Thoracic aorta (tissue), 2 donors: Measurements from ENCODE around the gene ABCC1. TPM values are rescaled to one million over a fixed set of nuclear protein-coding genes. Genes with fewer than 3 reads are reported as not detected.

Experiments used
- ATAC-seq: fragments of 150-250 bp; one replicate; pipeline ENCODE4 v1.8.0; 2017; ENCODE audit warnings: low read depth; ENCODE audit not compliant: insufficient number of reproducible peaks, low FRiP score
- DNase-seq: peaks from one replicate; pipeline ENCODE4 v3.0.0-alpha.2; 2020; ENCODE audit warnings: low spot score
- H3K27ac ChIP-seq, 2 donors: fragments of 200-600 bp; sonication (generic); 1 replicate in 1 of 2; 2 replicates in 1 of 2; pipeline ENCODE4 v1.5.1; 2016; ENCODE audit warnings: mild to moderate bottlenecking in 2 of 2, moderate library complexity in 2 of 2
- H3K27me3 ChIP-seq: fragments of 200-600 bp; sonication (generic); replicated peaks from 2 replicates; pipeline ENCODE4 v1.6.0; 2016; ENCODE audit warnings: mild to moderate bottlenecking; ENCODE audit not compliant: insufficient read depth
- H3K36me3 ChIP-seq: fragments of 200-600 bp; sonication (generic); one replicate; pipeline ENCODE4 v1.5.1; 2016
- H3K4me1 ChIP-seq, 2 donors: fragments of 200-600 bp; sonication (generic); 1 replicate in 1 of 2; 2 replicates in 1 of 2; pipeline versions ENCODE4 v1.5.1 to v1.6.0; 2016; ENCODE audit warnings: low read depth in 2 of 2, mild to moderate bottlenecking in 1 of 2; ENCODE audit not compliant: control insufficient read depth in 1 of 2
- H3K4me3 ChIP-seq: fragments of 200-600 bp; sonication (generic); 2 replicates; pipeline ENCODE4 v1.5.1; 2016; ENCODE audit warnings: mild to moderate bottlenecking
- H3K9me3 ChIP-seq: fragments of 200-600 bp; sonication (generic); 2 replicates; pipeline ENCODE4 v1.5.1; 2016
- total RNA-seq, 2 donors: library from RNA; depleted of rRNA; stranded (reverse); fragments of >200 nt; gene quantifications; one replicate each; pipeline versions ENCODE4 v1.1.0 to v1.2.3, GENCODE V29; 2016
- TF ChIP-seq, protein P1 (sequence below): fragments of 200-600 bp; sonication (generic); IDR thresholded peaks from one replicate; pipeline ENCODE4 v1.5.1; 2019; ENCODE audit warnings: antibody characterized with exemption

ABCC1 gene
- total RNA-seq, 2 donors from 2014 or later, result 89.2 to 94.9 TPM

DNA sequence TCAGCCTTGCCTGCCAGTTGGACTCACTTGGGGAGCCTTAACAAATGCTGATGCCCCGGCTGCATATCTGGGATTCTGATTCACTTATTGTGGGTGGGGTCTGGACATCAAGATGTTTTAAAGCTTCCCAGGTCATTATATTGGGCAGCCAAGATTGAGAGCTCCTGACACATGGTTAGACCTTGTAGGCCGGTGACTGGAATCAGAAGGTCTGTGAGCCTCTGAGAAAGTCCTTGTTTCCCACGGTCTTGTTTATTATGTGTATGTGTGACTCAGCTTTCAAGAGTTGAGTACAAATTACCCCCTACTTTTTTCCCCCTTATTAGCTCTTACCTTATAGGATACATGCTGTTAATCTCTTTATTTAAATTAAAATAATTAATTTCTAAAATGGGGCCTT is 103.5 kb downstream of the ABCC1 start:
- no peaks in the 10 kb centered on the region for H3K27me3 ChIP-seq
- no peak overlapping the region for H3K27ac ChIP-seq
- peaks cover 0 to 26% of the 10 kb centered on the region in 2 donors for H3K4me1 ChIP-seq
- H3K4me3 ChIP-seq, result no peak overlapping the region
- no peaks in the 10 kb centered on the region for H3K9me3 ChIP-seq
- H3K36me3 ChIP-seq, result peaks cover 59% of the 10 kb centered on the region
- TF ChIP-seq, protein P1, sequence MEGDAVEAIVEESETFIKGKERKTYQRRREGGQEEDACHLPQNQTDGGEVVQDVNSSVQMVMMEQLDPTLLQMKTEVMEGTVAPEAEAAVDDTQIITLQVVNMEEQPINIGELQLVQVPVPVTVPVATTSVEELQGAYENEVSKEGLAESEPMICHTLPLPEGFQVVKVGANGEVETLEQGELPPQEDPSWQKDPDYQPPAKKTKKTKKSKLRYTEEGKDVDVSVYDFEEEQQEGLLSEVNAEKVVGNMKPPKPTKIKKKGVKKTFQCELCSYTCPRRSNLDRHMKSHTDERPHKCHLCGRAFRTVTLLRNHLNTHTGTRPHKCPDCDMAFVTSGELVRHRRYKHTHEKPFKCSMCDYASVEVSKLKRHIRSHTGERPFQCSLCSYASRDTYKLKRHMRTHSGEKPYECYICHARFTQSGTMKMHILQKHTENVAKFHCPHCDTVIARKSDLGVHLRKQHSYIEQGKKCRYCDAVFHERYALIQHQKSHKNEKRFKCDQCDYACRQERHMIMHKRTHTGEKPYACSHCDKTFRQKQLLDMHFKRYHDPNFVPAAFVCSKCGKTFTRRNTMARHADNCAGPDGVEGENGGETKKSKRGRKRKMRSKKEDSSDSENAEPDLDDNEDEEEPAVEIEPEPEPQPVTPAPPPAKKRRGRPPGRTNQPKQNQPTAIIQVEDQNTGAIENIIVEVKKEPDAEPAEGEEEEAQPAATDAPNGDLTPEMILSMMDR, result no peak
- ATAC-seq, result no peak
- DNase-seq, result no peak

DNA sequence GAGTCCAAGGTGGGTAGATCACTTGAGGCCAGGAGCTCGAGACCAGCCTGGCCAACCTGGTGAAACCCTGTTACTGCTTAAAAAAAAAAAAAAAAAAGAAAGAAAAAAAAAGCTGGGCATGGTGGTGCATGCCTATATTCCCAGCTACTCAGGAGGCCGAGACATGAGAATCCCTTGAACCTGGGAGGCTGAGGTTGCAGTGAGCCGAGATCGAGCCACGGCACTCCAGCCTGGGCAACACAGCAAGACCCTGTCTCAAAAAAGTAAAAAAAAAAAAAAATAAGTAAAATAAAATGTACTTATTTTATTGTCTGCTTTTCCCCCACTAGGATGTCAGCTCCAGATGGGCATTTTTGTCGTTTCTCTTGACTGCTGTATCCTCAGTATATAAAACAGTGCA is 107.7 kb downstream of the ABCC1 start:
- DNase-seq, result no peak
- H3K9me3 ChIP-seq, result no peaks in the 10 kb centered on the region
- H3K36me3 ChIP-seq, result peaks cover 50% of the 10 kb centered on the region
- peaks cover 18 to 38% of the 10 kb centered on the region in 2 donors for H3K4me1 ChIP-seq
- no peak overlapping the region for H3K27ac ChIP-seq
- ATAC-seq, result no peak
- H3K27me3 ChIP-seq, result no peaks in the 10 kb centered on the region
- TF ChIP-seq, protein P1, result no peak
- no peak overlapping the region for H3K4me3 ChIP-seq

DNA sequence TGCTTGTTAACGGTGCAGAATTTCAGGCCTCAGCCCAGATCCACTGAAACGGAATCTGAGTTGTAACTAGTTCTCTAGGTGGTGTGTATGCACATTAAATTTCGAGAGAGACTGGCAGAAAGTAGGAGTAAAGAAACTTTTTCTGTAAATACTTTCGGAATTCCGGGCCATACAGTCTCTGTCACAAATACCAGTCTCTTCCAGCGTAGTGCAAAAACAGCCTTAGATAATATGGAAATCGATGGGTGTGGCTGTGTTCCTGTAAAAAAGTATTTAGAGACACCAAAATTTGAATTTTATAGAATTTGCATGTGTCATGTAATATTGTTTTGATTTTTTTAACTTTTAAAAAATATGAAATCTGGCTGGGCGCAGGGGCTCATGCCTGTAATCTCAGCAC is 109.7 kb downstream of the ABCC1 start:
- DNase-seq, result no peak
- no peaks in the 10 kb centered on the region for H3K9me3 ChIP-seq
- H3K4me3 ChIP-seq, result no peak overlapping the region
- no peaks in the 10 kb centered on the region for H3K27me3 ChIP-seq
- peaks cover 27 to 53% of the 10 kb centered on the region in 2 donors for H3K4me1 ChIP-seq
- TF ChIP-seq, protein P1, result no peak
- peak overlapping the region; percentile 67 to 73 for H3K27ac ChIP-seq
- peaks cover 38% of the 10 kb centered on the region for H3K36me3 ChIP-seq
- ATAC-seq, result no peak

DNA sequence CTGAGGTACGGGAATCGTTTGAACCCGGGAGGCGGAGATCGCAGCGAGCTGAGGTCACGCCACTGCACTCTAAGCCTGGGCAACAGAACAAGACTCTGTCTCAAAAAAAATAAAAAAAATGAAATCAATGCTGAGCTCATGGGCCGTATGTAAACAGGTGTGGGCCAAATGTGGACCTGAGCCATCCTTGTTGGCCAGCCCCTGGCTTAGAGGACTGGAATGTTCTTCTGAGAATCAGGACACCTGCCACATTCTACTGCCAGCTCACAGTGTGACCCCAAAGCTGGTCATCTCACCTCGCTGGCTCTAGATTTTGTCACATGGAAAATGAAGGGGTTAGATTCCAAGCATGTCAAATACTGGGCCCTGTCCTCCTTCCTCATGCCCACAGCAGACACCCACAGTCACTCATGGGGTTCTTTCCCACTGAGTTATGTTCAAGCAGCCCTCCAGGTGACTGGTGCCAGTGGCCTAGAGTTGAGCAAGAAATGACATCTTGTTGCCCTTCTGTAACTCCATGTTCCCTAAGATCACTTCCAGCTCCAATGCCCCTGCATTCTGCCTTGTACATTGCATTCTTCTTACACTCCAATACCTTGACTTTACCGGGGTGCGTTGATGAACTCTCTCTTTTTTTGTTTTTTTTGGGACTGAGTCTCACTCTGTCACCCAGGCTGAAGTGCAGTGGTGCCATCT is 110.6 kb downstream of the ABCC1 start:
- peaks cover 27 to 53% of the 10 kb centered on the region in 2 donors for H3K4me1 ChIP-seq
- no peaks in the 10 kb centered on the region for H3K27me3 ChIP-seq
- H3K9me3 ChIP-seq, result no peaks in the 10 kb centered on the region
- TF ChIP-seq, protein P1, result no peak
- no peak overlapping the region for H3K4me3 ChIP-seq
- no peak for DNase-seq
- peak overlapping the region; percentile 67 to 73 for H3K27ac ChIP-seq
- peak; percentile 71 for ATAC-seq
- peaks cover 29% of the 10 kb centered on the region for H3K36me3 ChIP-seq

DNA sequence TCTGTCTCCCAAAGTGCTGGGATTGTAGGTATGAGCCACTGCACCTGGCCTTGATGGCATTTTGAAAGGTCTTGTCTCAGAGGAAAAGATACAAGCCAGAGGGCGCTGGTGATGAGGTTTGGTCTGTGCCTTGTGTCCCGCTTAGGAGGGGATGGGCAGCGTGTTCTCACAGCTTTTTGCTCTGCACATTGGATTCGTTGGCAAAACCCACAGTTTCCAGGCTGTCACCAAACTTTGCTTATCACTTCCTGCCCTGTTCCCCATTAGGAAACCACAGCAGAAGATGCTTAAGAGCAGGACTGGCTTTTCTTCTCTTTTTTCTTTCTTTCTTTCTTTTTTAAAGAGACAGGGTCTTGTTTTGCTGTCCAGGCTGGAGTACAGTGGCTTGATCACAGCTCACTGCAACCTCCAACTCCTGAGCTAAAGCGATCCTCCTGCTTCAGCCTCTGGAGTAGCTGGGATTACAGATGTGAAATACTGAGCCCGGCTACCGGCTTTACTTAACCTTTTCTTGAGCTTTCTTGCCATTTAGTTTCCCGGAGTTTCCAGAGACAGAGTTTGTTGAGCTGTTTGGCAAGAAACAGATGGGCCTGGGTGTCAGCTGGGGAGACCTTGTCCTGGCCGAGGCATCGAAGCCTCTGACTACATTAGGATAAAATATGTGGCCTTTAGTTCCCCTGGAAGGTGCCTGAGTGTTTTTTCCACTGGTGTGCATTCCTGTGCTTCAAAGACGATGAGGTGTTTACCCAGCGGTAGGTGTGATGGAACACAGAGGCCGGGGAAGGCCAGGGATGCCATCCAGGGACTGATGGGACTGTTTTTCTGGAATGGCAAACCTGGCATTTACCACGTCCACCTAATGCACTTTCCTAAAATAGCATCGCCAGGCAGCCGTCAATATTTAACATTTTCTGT is 112.9 kb downstream of the ABCC1 start:
- Histone ChIP-seq H3K27ac (peak overlapping the region; percentile 70 to 83), H3K27me3 (no peaks in the 10 kb centered on the region), H3K4me1 (peaks cover 27 to 60% of the 10 kb centered on the region in 2 donors), H3K36me3 (peaks cover 14% of the 10 kb centered on the region), H3K9me3 (no peaks in the 10 kb centered on the region), H3K4me3 (peak overlapping the region; percentile 17)
- ATAC-seq, result no peak
- no peak for DNase-seq
- TF ChIP-seq, protein P1, result no peak
